Left renal pelvis (tissue), 4 donors: Measurements from ENCODE around the gene RPS29. TPM values are rescaled to one million over a fixed set of nuclear protein-coding genes. Genes with fewer than 3 reads are reported as not detected.
"Not testable (repeated sequence)": the region's sequence is repeated elsewhere in the genome, so short reads cannot be mapped to it uniquely, and the experiment has no call there.

Experiments
- DNase-seq, 4 donors: peaks; one replicate each; pipeline ENCODE4 v3.0.0-alpha.2; 2013; ENCODE audit warnings: low read depth in 4 of 4, low spot score in 3 of 4
- polyA plus RNA-seq, 4 donors: library from polyadenylated mRNA; unstranded; fragments of 120-200 nt; gene quantifications; one replicate each; pipeline ENCODE4 v1.2.1, GENCODE V29; 2013; ENCODE audit not compliant: insufficient read length in 4 of 4

Gene RPS29
- polyA plus RNA-seq, 4 donors, result 1,303 to 1,650 (median 1,529) TPM

- DNase-seq, result peak in 2 of 4 donors; percentile 72 to 77
Measured at GRCh38 chr14:49598485-49599300, 12.5 kb upstream of the RPS29 start, which contains the start of gene LRR1. Gene LRR1, plus strand, starts transcription at chr14:49598940. Its CDS starts 81 bp downstream, at chr14:49599021.

GRCh38 chr14:49598189-49598484 lies 12.0 kb upstream of the RPS29 start:
- no peak for DNase-seq

GRCh38 chr14:49594347-49595091 lies 8.3 kb upstream of the RPS29 start:
- DNase-seq, result no peak

- no peak for DNase-seq
Measured at GRCh38 chr14:49593016-49593415, 6.8 kb upstream of the RPS29 start.

- no peak for DNase-seq
Measured at GRCh38 chr14:49589387-49589786, 3.2 kb upstream of the RPS29 start.

- DNase-seq, result peak in 2 of 4 donors; percentile 56 to 65
Measured at GRCh38 chr14:49586673-49587460, 687 bp upstream of the RPS29 start.

- DNase-seq, result not testable (repeated sequence)
Measured at GRCh38 chr14:49584981-49585640, 1.1 kb downstream of the RPS29 start.

GRCh38 chr14:49584058-49584457 lies 2.1 kb downstream of the RPS29 start:
- DNase-seq, result no peak

- DNase-seq, result no peak
Measured at GRCh38 chr14:49583629-49584028, 2.6 kb downstream of the RPS29 start.

GRCh38 chr14:49582113-49582977 lies 3.8 kb downstream of the RPS29 start:
- no peak for DNase-seq

GRCh38 chr14:49581209-49582112 lies 4.7 kb downstream of the RPS29 start:
- DNase-seq, result no peak

GRCh38 chr14:49579841-49580240 lies 6.3 kb downstream of the RPS29 start:
- no peak for DNase-seq

- DNase-seq, result no peak
Measured at GRCh38 chr14:49578141-49578540, 8.0 kb downstream of the RPS29 start.

- no peak for DNase-seq
Measured at GRCh38 chr14:49574038-49574437, 12.1 kb downstream of the RPS29 start.

- no peak for DNase-seq
Measured at GRCh38 chr14:49569281-49569680, 16.9 kb downstream of the RPS29 start.

- DNase-seq, result no peak
Measured at GRCh38 chr14:49566714-49567113, 19.5 kb downstream of the RPS29 start.

GRCh38 chr14:49559979-49560768 lies 26.0 kb downstream of the RPS29 start:
- DNase-seq, result no peak

- no peak for DNase-seq
Measured at GRCh38 chr14:49553892-49554291, 32.3 kb downstream of the RPS29 start.
